ENCODE measurements around the gene PKD1L1. TPM values are rescaled to one million over a fixed set of nuclear protein-coding genes. Genes with fewer than 3 reads are reported as not detected.

Gene PKD1L1
- total and polyA plus RNA-seq, 2 donors (not counting 1 experiment from before 2014, with no cell fraction given), result 0.59 to 0.70 TPM

DNA sequence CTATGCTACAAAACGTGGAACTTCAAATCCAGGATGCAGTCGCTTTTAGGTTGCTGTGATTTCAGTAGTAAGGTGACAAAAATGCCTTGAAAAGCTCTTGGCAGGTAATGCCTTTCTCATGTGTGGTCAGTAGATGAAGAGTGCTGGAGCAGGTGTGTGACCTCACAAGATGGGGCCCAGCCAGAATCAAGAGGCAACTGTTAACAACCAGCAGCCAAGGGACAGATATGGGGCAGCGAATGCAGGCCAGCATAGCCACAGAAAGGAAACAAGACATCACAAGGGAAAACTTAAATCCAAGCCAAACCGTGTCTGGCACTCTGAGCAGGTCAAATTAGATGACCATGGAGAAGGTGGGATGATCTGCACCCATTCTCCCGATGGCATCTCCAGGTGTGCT, 18.9 kb upstream of the PKD1L1 start:
- no peak overlapping the region for H3K4me3 ChIP-seq (ENCODE audit: control extremely low read depth in 1 of 5, extremely low read depth in 1 of 5, insufficient read depth in 1 of 5, low read depth in 2 of 5, low read length in 4 of 5)
- Mint-ChIP-seq H3K27me3 (no peaks in the 10 kb centered on the region), H3K4me1 (peaks cover 8% of the 10 kb centered on the region), H3K9me3 (ENCODE audit: insufficient read depth) (no peaks in the 10 kb centered on the region), H3K4me3 (no peak overlapping the region), H3K27ac (no peak overlapping the region)
- peaks cover 0 to 4% of the 10 kb centered on the region in 2 donors for H3K4me1 ChIP-seq (ENCODE audit: control insufficient read depth in 2 of 2, insufficient read depth in 2 of 2, low read length in 2 of 2)
- H3K9ac ChIP-seq (ENCODE audit: low read length), result no peak overlapping the region
- no peak overlapping the region for H3K27ac ChIP-seq (ENCODE audit: low read length in 2 of 2)
- no peak for DNase-seq
- H3K27me3 ChIP-seq (replicated peaks in 1 of 4; ENCODE audit: control extremely low read depth in 1 of 4, control insufficient read depth in 3 of 4, insufficient read depth in 4 of 4, low read length in 3 of 4), result no peaks in the 10 kb centered on the region
- intact Hi-C loops (cut with micrococcal nuclease), result no loop called here
- TF ChIP-seq, protein P1, sequence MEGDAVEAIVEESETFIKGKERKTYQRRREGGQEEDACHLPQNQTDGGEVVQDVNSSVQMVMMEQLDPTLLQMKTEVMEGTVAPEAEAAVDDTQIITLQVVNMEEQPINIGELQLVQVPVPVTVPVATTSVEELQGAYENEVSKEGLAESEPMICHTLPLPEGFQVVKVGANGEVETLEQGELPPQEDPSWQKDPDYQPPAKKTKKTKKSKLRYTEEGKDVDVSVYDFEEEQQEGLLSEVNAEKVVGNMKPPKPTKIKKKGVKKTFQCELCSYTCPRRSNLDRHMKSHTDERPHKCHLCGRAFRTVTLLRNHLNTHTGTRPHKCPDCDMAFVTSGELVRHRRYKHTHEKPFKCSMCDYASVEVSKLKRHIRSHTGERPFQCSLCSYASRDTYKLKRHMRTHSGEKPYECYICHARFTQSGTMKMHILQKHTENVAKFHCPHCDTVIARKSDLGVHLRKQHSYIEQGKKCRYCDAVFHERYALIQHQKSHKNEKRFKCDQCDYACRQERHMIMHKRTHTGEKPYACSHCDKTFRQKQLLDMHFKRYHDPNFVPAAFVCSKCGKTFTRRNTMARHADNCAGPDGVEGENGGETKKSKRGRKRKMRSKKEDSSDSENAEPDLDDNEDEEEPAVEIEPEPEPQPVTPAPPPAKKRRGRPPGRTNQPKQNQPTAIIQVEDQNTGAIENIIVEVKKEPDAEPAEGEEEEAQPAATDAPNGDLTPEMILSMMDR (IDR thresholded peaks at IDR 0.05), result no peak
- TF ChIP-seq EZH2 (IDR thresholded peaks at IDR 0.05; ENCODE audit: borderline replicate concordance, insufficient read depth, low read depth, low read length, poor library complexity, severe bottlenecking), result no peak
- POLR2A ChIA-PET, result no interaction called here
- peaks cover 4 to 81% of the 10 kb centered on the region in 2 experiments for H3K36me3 ChIP-seq (replicated peaks in 1 of 2; ENCODE audit: control extremely low read depth in 1 of 2, control insufficient read depth in 1 of 2, extremely low read depth in 1 of 2, insufficient read depth in 2 of 2, low read length in 1 of 2)
- no peak overlapping the region for H3K4me2 ChIP-seq (replicated peaks; ENCODE audit: low read depth, low read length, poor library complexity, severe bottlenecking)
- WGBS (ENCODE audit: insufficient coverage), result 100% methylated on average over 4 of the region's 5 CpGs
- H3K9me3 ChIP-seq (ENCODE audit: control extremely low read depth in 1 of 3, control insufficient read depth in 2 of 3, insufficient read depth in 1 of 3, low read length in 2 of 3), result no peaks in the 10 kb centered on the region
- no peak overlapping the region for H2AFZ ChIP-seq (ENCODE audit: insufficient read depth, low read depth, low read length, poor library complexity, severe bottlenecking)
- H3K79me2 ChIP-seq (ENCODE audit: control insufficient read depth, insufficient read depth, low read length), result peaks cover 3% of the 10 kb centered on the region
- no peak for ATAC-seq (ENCODE audit: low read depth)
- CTCF ChIA-PET, result interaction anchor here (0.6 to 4.6 kb wide), 4 partner anchors 11 to 701 kb away, joined by 3 to 26 read pairs (median 7); no protein-coding TSS in a partner anchor
- H4K20me1 ChIP-seq (ENCODE audit: control insufficient read depth, insufficient read depth, low read length, poor library complexity, severe bottlenecking), result peaks cover 8% of the 10 kb centered on the region

DNA sequence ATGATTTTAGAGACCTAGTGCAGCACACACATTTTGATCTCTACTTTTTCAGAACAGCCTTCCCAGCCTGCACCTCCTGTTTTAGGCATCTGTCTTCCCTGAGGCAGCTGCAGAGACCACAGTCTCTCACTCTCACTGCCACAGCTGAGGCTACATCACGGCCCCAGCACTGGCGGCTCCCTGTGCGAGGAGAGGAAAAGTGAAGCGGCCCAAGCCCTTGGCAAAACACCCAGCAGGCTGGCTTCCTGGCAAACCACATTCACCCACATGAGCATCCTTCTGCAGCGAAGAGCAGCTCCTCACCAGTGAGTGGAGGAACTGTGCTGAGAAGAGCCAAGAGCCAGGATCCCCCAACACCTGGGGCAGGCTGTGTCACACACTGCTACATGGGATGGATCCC, 17.2 kb upstream of the PKD1L1 start:
- no peak overlapping the region for H3K27ac ChIP-seq (ENCODE audit: low read length in 2 of 2)
- Mint-ChIP-seq H3K9me3 (ENCODE audit: insufficient read depth) (no peaks in the 10 kb centered on the region), H3K4me1 (peaks cover 8% of the 10 kb centered on the region), H3K27me3 (no peaks in the 10 kb centered on the region), H3K4me3 (no peak overlapping the region), H3K27ac (no peak overlapping the region)
- intact Hi-C loops (cut with micrococcal nuclease), result no loop called here
- no peak overlapping the region for H3K4me3 ChIP-seq (ENCODE audit: control extremely low read depth in 1 of 5, extremely low read depth in 1 of 5, insufficient read depth in 1 of 5, low read depth in 2 of 5, low read length in 4 of 5)
- ATAC-seq (ENCODE audit: low read depth) (no peak), DNase-seq (no peak)
- H3K79me2 ChIP-seq (ENCODE audit: control insufficient read depth, insufficient read depth, low read length), result peaks cover 3% of the 10 kb centered on the region
- no peaks in the 10 kb centered on the region for H3K27me3 ChIP-seq (replicated peaks in 1 of 4; ENCODE audit: control extremely low read depth in 1 of 4, control insufficient read depth in 3 of 4, insufficient read depth in 4 of 4, low read length in 3 of 4)
- 51% methylated on average over 2 of the region's 5 CpGs for WGBS (ENCODE audit: insufficient coverage)
- H3K36me3 ChIP-seq (replicated peaks in 1 of 2; ENCODE audit: control extremely low read depth in 1 of 2, control insufficient read depth in 1 of 2, extremely low read depth in 1 of 2, insufficient read depth in 2 of 2, low read length in 1 of 2), result peaks cover 13 to 84% of the 10 kb centered on the region in 2 experiments
- H3K4me2 ChIP-seq (replicated peaks; ENCODE audit: low read depth, low read length, poor library complexity, severe bottlenecking), result no peak overlapping the region
- TF ChIP-seq, protein P1 (IDR thresholded peaks at IDR 0.05), result no peak
- TF ChIP-seq EZH2 (IDR thresholded peaks at IDR 0.05; ENCODE audit: borderline replicate concordance, insufficient read depth, low read depth, low read length, poor library complexity, severe bottlenecking), result no peak
- H2AFZ ChIP-seq (ENCODE audit: insufficient read depth, low read depth, low read length, poor library complexity, severe bottlenecking), result no peak overlapping the region
- H3K9me3 ChIP-seq (ENCODE audit: control extremely low read depth in 1 of 3, control insufficient read depth in 2 of 3, insufficient read depth in 1 of 3, low read length in 2 of 3), result no peaks in the 10 kb centered on the region
- POLR2A ChIA-PET, result no interaction called here
- H3K9ac ChIP-seq (ENCODE audit: low read length), result no peak overlapping the region
- H4K20me1 ChIP-seq (ENCODE audit: control insufficient read depth, insufficient read depth, low read length, poor library complexity, severe bottlenecking), result peaks cover 8% of the 10 kb centered on the region
- peaks cover 0 to 4% of the 10 kb centered on the region in 2 donors for H3K4me1 ChIP-seq (ENCODE audit: control insufficient read depth in 2 of 2, insufficient read depth in 2 of 2, low read length in 2 of 2)
- CTCF ChIA-PET, result interaction anchor here (2.3 kb wide), 1 partner anchor 20 kb away, joined by 8 read pairs; no protein-coding TSS in a partner anchor

Measured in B cell (primary cell).